CD14-positive monocyte (primary cell): ENCODE data around the gene AP2S1. TPM values are rescaled to one million over a fixed set of nuclear protein-coding genes. Genes with fewer than 3 reads are reported as not detected.
"Not testable (repeated sequence)": the region's sequence is repeated elsewhere in the genome, so short reads cannot be mapped to it uniquely, and the experiment has no call there.

ENCODE experiments used
- DNase-seq, 3 donors: peaks; one replicate each; pipeline ENCODE4 v3.0.0-alpha.2; 2011 to 2022
- H2AFZ ChIP-seq: 2 replicates; pipeline ENCODE4 v1.6.0; 2012; ENCODE audit warnings: mild to moderate bottlenecking, low read depth, low read length, inconsistent platforms; ENCODE audit not compliant: insufficient read depth, poor library complexity, severe bottlenecking
- H3K27ac ChIP-seq, 2 donors: 1 replicate in 1 of 2; 2 replicates in 1 of 2; pipeline ENCODE4 v1.5.1; 2012 to 2013; ENCODE audit warnings: low read length in 2 of 2, control low read depth in 1 of 2, inconsistent platforms in 1 of 2, low read depth in 1 of 2, mild to moderate bottlenecking in 1 of 2
- H3K27me3 ChIP-seq, 2 donors: one replicate each; pipeline versions ENCODE4 v1.6.0 to v1.6.1; 2011 to 2013; ENCODE audit warnings: low read length in 2 of 2; ENCODE audit not compliant: control insufficient read depth in 2 of 2, insufficient read depth in 2 of 2
- H3K36me3 ChIP-seq, 2 donors: replicated peaks in 1 of 2; 1 replicate in 1 of 2; 2 replicates in 1 of 2; pipeline versions ENCODE4 v1.5.1 to v1.6.1; 2012 to 2013; ENCODE audit warnings: low read length in 2 of 2, control low read depth in 1 of 2, inconsistent platforms in 1 of 2, mild to moderate bottlenecking in 1 of 2; ENCODE audit not compliant: insufficient read depth in 2 of 2, control insufficient read depth in 1 of 2
- H3K4me1 ChIP-seq, 2 donors: 1 replicate in 1 of 2; 2 replicates in 1 of 2; pipeline versions ENCODE4 v1.5.1 to v1.6.1; 2012 to 2013; ENCODE audit warnings: low read length in 2 of 2, control low read depth in 1 of 2, inconsistent platforms in 1 of 2, mild to moderate bottlenecking in 1 of 2, moderate library complexity in 1 of 2; ENCODE audit not compliant: insufficient read depth in 2 of 2, control insufficient read depth in 1 of 2
- H3K4me2 ChIP-seq: replicated peaks from 2 replicates; pipeline ENCODE3; 2012; ENCODE audit warnings: low read length, moderate library complexity, mild to moderate bottlenecking; ENCODE audit not compliant: poor library complexity, severe bottlenecking; ENCODE audit errors: extremely low read depth
- H3K4me3 ChIP-seq, 3 experiments: fragments of 200-600 bp in 1 of 3; sonication (generic) in 1 of 3; replicated peaks in 1 of 3; 1 replicate in 2 of 3; 2 replicates in 1 of 3; pipeline ENCODE4 v1.5.1; 2011 to 2013; ENCODE audit warnings: low read length in 3 of 3, mild to moderate bottlenecking in 3 of 3, control low read depth in 2 of 3, low read depth in 2 of 3, inconsistent platforms in 1 of 3, moderate library complexity in 1 of 3
- H3K79me2 ChIP-seq: 2 replicates; pipeline ENCODE4 v1.6.0; 2012; ENCODE audit warnings: mild to moderate bottlenecking, control low read depth, inconsistent platforms, low read length, moderate library complexity; ENCODE audit not compliant: insufficient read depth
- H3K9ac ChIP-seq: 2 replicates; pipeline ENCODE4 v1.6.0; 2017; ENCODE audit warnings: low read length, mild to moderate bottlenecking; ENCODE audit not compliant: insufficient read depth, poor library complexity, severe bottlenecking
- H3K9me3 ChIP-seq, 2 donors: replicated peaks in 1 of 2; 1 replicate in 1 of 2; 2 replicates in 1 of 2; pipeline versions ENCODE4 v1.5.1 to v1.6.1; 2012 to 2013; ENCODE audit warnings: low read length in 2 of 2, control low read depth in 1 of 2; ENCODE audit not compliant: control insufficient read depth in 1 of 2, insufficient read depth in 1 of 2
- H4K20me1 ChIP-seq: 2 replicates; pipeline ENCODE4 v1.6.0; 2012; ENCODE audit warnings: mild to moderate bottlenecking, low read length, control low read depth, moderate library complexity; ENCODE audit not compliant: insufficient read depth
- H3K27ac Mint-ChIP-seq, 7 donors: one replicate each; pipeline ENCODE4 v1.8.0; 2020; ENCODE audit warnings: mild to moderate bottlenecking in 7 of 7, mixed read lengths in 7 of 7, moderate library complexity in 6 of 7, inconsistent platforms in 2 of 7
- H3K27me3 Mint-ChIP-seq, 3 donors: one replicate each; pipeline ENCODE4 v1.8.0; 2021 to 2022; ENCODE audit warnings: low read depth in 3 of 3, mild to moderate bottlenecking in 3 of 3, mixed read lengths in 3 of 3, moderate library complexity in 3 of 3, inconsistent platforms in 1 of 3
- H3K36me3 Mint-ChIP-seq, 2 donors: one replicate each; pipeline ENCODE4 v1.8.0; 2020; ENCODE audit warnings: mixed read lengths in 2 of 2, inconsistent platforms in 1 of 2, mild to moderate bottlenecking in 1 of 2
- H3K4me1 Mint-ChIP-seq: one replicate; pipeline ENCODE4 v1.8.0; 2020; ENCODE audit warnings: mild to moderate bottlenecking, mixed read lengths
- H3K4me3 Mint-ChIP-seq, 2 donors: one replicate each; pipeline ENCODE4 v1.8.0; 2020; ENCODE audit warnings: mild to moderate bottlenecking in 2 of 2, mixed read lengths in 2 of 2, moderate library complexity in 1 of 2
- H3K9me3 Mint-ChIP-seq, 7 donors: one replicate each; pipeline ENCODE4 v1.8.0; 2020 to 2022; ENCODE audit warnings: mixed read lengths in 7 of 7, mild to moderate bottlenecking in 6 of 7, moderate library complexity in 6 of 7, inconsistent platforms in 2 of 7
- WGBS: methylation state at CpG from one replicate; pipeline ENCODE4 v1.1.5; 2013; ENCODE audit warnings: missing lambda C conversion rate; ENCODE audit not compliant: insufficient coverage; 5-methylcytosine and 5-hydroxymethylcytosine counted together
- intact Hi-C, 2 donors: fragments of 100-400 bp; cut with micrococcal nuclease; formaldehyde crosslinking; loops; one replicate each; pipeline versions ENCODE4 v1.15.0 to v1.15.1; 2023
- polyA plus RNA-seq, 3 donors: library from polyadenylated mRNA; depleted of rRNA in 1 of 3; unstranded in 2 of 3; stranded (reverse) in 1 of 3; fragments of 300-500 nt in 2 of 3; fragments of >200 nt in 1 of 3; fragmentation: Illumina TruSeq in 2 of 3; gene quantifications; 1 replicate in 2 of 3; 2 replicates in 1 of 3; pipeline ENCODE4 v1.2.3, GENCODE V29; 2012 to 2021
- TF ChIP-seq, protein P1 (sequence below): fragments of 200-600 bp; IDR thresholded peaks from one replicate; pipeline ENCODE4 v1.8.0; 2022; ENCODE audit warnings: antibody characterized with exemption, mild to moderate bottlenecking

The AP2S1 gene
- polyA plus RNA-seq, 3 donors: 123 to 194 (median 170) TPM

DNA sequence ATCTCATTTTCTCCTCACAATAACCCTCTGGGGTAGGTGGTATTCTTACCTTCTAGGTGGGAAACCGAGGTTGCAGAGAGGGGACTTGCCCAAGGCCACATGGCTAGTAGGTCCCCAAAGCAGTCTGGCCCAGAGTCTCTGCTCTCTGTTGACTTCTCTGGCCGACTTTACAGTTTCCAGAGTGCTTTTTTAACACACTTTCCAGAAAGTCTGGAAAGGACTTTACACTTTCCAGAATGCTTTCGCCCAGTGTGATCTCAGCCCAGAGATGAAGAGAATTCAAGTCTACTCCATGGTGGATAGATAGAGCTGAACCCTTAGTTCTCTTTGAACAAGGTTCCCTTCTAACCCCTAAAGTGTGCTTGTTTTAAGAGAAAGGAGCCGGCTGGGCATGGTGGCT lies 22.3 kb upstream of the AP2S1 start:
- Histone ChIP-seq H3K4me1 (no peaks in the 10 kb centered on the region), H3K79me2 (peaks cover 72% of the 10 kb centered on the region), H3K9me3 (no peaks in the 10 kb centered on the region), H2AFZ (no peak overlapping the region), H3K27me3 (no peaks in the 10 kb centered on the region), H3K27ac (no peak overlapping the region), H3K36me3 (peaks cover 0 to 12% of the 10 kb centered on the region in 2 donors), H4K20me1 (peaks cover 39% of the 10 kb centered on the region), H3K4me3 (no peak overlapping the region), H3K4me2 (no peak overlapping the region), H3K9ac (no peak overlapping the region)
- no peak overlapping the region for H3K27ac Mint-ChIP-seq
- no peaks in the 10 kb centered on the region for H3K9me3 Mint-ChIP-seq
- no peaks in the 10 kb centered on the region for H3K27me3 Mint-ChIP-seq
- no peak for DNase-seq
- intact Hi-C loops: no loop called here
- H3K36me3 Mint-ChIP-seq: peaks cover 6 to 10% of the 10 kb centered on the region in 2 donors
- H3K4me1 Mint-ChIP-seq: no peaks in the 10 kb centered on the region
- no peak overlapping the region for H3K4me3 Mint-ChIP-seq
- TF ChIP-seq, protein P1, sequence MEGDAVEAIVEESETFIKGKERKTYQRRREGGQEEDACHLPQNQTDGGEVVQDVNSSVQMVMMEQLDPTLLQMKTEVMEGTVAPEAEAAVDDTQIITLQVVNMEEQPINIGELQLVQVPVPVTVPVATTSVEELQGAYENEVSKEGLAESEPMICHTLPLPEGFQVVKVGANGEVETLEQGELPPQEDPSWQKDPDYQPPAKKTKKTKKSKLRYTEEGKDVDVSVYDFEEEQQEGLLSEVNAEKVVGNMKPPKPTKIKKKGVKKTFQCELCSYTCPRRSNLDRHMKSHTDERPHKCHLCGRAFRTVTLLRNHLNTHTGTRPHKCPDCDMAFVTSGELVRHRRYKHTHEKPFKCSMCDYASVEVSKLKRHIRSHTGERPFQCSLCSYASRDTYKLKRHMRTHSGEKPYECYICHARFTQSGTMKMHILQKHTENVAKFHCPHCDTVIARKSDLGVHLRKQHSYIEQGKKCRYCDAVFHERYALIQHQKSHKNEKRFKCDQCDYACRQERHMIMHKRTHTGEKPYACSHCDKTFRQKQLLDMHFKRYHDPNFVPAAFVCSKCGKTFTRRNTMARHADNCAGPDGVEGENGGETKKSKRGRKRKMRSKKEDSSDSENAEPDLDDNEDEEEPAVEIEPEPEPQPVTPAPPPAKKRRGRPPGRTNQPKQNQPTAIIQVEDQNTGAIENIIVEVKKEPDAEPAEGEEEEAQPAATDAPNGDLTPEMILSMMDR: no peak
- WGBS: 43% methylated on average over 1 of the region's 4 CpGs

DNA sequence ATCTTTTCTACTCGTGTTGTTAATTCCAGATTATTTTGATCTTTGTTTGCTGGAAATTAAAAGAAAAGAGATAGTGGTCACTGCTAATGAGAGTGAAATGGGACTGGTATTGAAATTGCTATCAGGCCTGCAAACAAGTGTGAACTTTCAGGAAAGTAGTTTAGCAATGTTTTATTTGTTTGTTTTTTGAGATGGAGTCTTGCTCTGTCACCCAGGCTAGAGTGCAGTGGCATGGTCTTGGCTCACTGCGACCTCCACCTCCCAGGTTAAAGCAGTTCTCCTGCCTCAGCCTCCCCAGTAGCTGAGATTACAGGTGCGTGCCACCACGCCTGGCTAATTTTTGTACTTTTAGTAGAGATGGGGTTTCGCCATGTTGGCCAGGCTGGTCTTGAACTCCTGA lies 20.5 kb upstream of the AP2S1 start:
- H3K4me1 ChIP-seq, H3K9me3 Mint-ChIP-seq, H3K4me2 ChIP-seq, H3K9ac ChIP-seq, H3K9me3 ChIP-seq, DNase-seq, H2AFZ ChIP-seq, H3K4me1 Mint-ChIP-seq, intact Hi-C loops, H3K4me3 ChIP-seq, H3K27me3 ChIP-seq, H3K27ac ChIP-seq, H3K4me3 Mint-ChIP-seq, H3K27me3 Mint-ChIP-seq, H3K27ac Mint-ChIP-seq: not testable (repeated sequence)
- WGBS: no CpG with 5 or more reads among the region's 5 CpGs
- peaks cover 6 to 11% of the 10 kb centered on the region in 2 donors for H3K36me3 Mint-ChIP-seq
- peaks cover 87% of the 10 kb centered on the region for H3K79me2 ChIP-seq
- peaks cover 0 to 12% of the 10 kb centered on the region in 2 donors for H3K36me3 ChIP-seq
- H4K20me1 ChIP-seq: peaks cover 57% of the 10 kb centered on the region
